ENCODE measurements around the gene DISC1.

The DISC1 gene

GRCh38 chr1:231981675-231982074 lies 355.1 kb downstream of the DISC1 start:
- DNase-seq (ENCODE audit: low read depth in 2 of 2) = no peak
- H3K4me3 ChIP-seq (replicated peaks in 1 of 2; ENCODE audit: low read depth in 2 of 2, low read length in 2 of 2) = no peak overlapping the region
- TF ChIP-seq, protein P1, sequence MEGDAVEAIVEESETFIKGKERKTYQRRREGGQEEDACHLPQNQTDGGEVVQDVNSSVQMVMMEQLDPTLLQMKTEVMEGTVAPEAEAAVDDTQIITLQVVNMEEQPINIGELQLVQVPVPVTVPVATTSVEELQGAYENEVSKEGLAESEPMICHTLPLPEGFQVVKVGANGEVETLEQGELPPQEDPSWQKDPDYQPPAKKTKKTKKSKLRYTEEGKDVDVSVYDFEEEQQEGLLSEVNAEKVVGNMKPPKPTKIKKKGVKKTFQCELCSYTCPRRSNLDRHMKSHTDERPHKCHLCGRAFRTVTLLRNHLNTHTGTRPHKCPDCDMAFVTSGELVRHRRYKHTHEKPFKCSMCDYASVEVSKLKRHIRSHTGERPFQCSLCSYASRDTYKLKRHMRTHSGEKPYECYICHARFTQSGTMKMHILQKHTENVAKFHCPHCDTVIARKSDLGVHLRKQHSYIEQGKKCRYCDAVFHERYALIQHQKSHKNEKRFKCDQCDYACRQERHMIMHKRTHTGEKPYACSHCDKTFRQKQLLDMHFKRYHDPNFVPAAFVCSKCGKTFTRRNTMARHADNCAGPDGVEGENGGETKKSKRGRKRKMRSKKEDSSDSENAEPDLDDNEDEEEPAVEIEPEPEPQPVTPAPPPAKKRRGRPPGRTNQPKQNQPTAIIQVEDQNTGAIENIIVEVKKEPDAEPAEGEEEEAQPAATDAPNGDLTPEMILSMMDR (IDR thresholded peaks at IDR 0.05; ENCODE audit: low read depth, low read length) = no peak

GRCh38 chr1:231982871-231983587 lies 356.4 kb downstream of the DISC1 start:
- TF ChIP-seq, protein P1 (IDR thresholded peaks at IDR 0.05; ENCODE audit: low read depth, low read length) = no peak
- no peak overlapping the region for H3K4me3 ChIP-seq (replicated peaks in 1 of 2; ENCODE audit: low read depth in 2 of 2, low read length in 2 of 2)
- no peak for DNase-seq (ENCODE audit: low read depth in 2 of 2)

DNA sequence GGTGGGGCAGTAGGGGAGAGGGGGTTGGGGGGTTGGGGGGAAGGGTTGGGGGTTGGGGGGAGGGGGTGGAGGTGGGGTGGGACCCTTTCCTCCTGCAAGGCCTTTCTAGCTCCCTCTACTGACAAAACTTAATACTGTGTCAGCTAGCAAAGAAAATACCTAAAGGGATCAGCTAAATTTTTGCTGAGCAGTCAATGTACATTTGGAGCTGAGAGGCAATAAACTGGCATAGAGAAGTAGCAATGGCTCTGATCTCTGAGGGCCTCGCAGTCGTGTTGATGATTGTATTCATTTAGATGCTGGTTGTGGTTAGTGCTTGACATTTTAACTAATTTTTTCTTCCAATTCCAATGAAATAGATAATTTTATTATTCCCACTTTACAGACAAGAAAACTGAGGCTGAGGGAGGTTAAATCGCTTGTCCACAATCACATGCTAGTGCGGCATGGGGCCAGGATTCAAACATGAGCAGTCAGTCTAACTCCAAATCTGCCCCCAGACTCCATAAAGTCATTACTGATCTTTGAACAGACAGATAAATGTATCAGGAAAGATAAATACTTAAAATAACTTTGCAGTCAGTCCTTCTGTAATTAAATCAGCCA lies 357.1 kb downstream of the DISC1 start:
- TF ChIP-seq, protein P1 (IDR thresholded peaks at IDR 0.05; ENCODE audit: low read depth, low read length) = no peak
- DNase-seq (ENCODE audit: low read depth in 2 of 2) = no peak
- no peak overlapping the region for H3K4me3 ChIP-seq (replicated peaks in 1 of 2; ENCODE audit: low read depth in 2 of 2, low read length in 2 of 2)

DNA sequence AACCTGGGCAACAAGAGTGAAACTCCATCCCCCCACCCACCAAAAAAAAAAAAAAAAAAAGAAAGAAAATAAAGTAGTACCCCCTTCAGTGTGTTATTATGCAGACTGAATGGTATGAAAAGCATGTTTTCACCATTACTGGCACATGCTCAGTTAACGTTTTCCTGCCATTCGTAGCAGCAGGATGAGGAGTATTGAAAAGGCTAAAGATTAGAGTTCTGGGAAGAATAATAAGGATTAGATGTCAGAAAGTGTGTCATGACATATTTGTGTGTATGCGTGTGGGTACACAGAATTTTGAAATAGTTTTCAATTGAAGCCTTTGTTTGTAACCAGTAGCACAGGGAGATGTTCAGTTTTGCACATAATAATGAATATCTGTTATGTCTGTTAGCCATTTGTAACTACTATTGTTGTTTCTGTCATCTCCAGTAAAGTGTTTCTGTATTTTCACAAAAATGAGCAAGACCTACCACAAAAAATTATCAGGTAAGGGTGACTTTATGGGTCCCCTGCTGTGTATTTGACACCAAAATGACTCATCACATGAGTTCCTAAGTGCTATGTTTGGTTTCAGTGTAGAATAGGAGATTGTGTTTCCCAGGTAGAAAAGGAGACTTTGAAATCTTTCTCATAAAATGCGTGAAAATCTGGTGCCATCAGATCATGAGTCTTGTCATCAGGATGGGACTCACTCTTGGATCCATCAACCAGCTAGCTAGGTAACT lies 358.9 kb downstream of the DISC1 start:
- TF ChIP-seq, protein P1 (IDR thresholded peaks at IDR 0.05; ENCODE audit: low read depth, low read length) = no peak
- no peak for DNase-seq (ENCODE audit: low read depth in 2 of 2)
- H3K4me3 ChIP-seq (replicated peaks in 1 of 2; ENCODE audit: low read depth in 2 of 2, low read length in 2 of 2) = no peak overlapping the region

DNA sequence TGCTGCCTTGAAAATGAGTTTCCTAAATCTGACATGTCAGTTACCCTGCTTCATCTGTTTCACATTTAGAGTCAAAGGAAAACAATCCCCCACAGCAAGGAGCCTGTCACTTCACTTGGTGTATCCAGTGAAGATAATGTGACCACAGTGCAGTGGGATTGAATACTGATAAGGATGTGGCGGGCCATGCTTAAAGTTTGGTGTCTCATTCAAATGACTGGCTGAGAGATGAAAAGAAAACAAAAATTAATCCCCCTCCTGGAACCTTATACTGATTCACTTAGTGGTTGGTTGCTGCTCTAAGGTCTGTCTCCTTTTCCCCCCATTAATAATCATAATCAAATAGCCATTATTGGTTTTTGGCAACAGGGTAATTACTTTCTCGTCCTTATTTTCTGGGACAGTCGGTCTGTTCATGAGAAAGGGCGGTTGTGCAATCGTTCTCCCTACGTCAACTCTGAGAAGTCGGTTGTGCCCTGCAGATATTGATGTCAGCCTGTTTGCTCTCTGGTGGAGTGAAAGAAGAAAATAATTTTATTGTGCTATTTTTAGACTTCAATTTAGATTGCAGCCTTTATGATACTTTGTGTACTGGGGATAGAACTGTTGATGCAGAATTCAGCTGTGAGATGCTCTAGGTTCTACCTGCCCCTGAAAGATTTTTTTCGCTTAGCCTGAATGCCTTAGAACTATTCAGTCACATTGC lies 360.2 kb downstream of the DISC1 start:
- peak; percentile 42 to 76 for DNase-seq (ENCODE audit: low read depth in 2 of 2)
- H3K4me3 ChIP-seq (replicated peaks in 1 of 2; ENCODE audit: low read depth in 2 of 2, low read length in 2 of 2) = no peak overlapping the region
- TF ChIP-seq, protein P1 (IDR thresholded peaks at IDR 0.05; ENCODE audit: low read depth, low read length) = no peak

- H3K4me3 ChIP-seq (replicated peaks in 1 of 2; ENCODE audit: low read depth in 2 of 2, low read length in 2 of 2) = no peak overlapping the region
- TF ChIP-seq, protein P1 (IDR thresholded peaks at IDR 0.05; ENCODE audit: low read depth, low read length) = no peak
- DNase-seq (ENCODE audit: low read depth in 2 of 2) = peak in 1 of 2 donors; percentile 40
Observed at GRCh38 chr1:231990388-231990787, 363.8 kb downstream of the DISC1 start.

Data from cardiac fibroblast (primary cell).